Measurements from ENCODE around the gene L3MBTL1.

- no peak for TF ChIP-seq POLR2A (IDR thresholded peaks at IDR 0.05; ENCODE audit: extremely low read depth, insufficient read length)
- TF ChIP-seq, protein P1, sequence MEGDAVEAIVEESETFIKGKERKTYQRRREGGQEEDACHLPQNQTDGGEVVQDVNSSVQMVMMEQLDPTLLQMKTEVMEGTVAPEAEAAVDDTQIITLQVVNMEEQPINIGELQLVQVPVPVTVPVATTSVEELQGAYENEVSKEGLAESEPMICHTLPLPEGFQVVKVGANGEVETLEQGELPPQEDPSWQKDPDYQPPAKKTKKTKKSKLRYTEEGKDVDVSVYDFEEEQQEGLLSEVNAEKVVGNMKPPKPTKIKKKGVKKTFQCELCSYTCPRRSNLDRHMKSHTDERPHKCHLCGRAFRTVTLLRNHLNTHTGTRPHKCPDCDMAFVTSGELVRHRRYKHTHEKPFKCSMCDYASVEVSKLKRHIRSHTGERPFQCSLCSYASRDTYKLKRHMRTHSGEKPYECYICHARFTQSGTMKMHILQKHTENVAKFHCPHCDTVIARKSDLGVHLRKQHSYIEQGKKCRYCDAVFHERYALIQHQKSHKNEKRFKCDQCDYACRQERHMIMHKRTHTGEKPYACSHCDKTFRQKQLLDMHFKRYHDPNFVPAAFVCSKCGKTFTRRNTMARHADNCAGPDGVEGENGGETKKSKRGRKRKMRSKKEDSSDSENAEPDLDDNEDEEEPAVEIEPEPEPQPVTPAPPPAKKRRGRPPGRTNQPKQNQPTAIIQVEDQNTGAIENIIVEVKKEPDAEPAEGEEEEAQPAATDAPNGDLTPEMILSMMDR (IDR thresholded peaks at IDR 0.05; ENCODE audit: low read depth, low read length): no peak
- TF ChIP-seq MAX (IDR thresholded peaks at IDR 0.05; ENCODE audit: low read depth, low read length): no peak
Observed at GRCh38 chr20:43586641-43587040, 79.1 kb downstream of the L3MBTL1 start.

All from NB4 (cell line).